PFSK-1 (cell line): ENCODE data around the gene NXPE3.

Source experiments
- FOXP2 ChIP-seq: optimal IDR thresholded peaks from 2 replicates; pipeline ENCODE3; 2011; ENCODE audit warnings: borderline replicate concordance, control low read depth, inconsistent platforms; ENCODE audit not compliant: insufficient read depth; ENCODE audit errors: extremely low read length, extremely low read depth
- POLR2AphosphoS5 ChIP-seq: IDR thresholded peaks from 2 replicates; pipeline ENCODE4 v1.6.1; 2012; ENCODE audit warnings: low read depth, mild to moderate bottlenecking, control low read depth, low read length, moderate library complexity
- REST ChIP-seq, 2 experiments: IDR thresholded peaks; 2 replicates each; pipeline versions ENCODE4 v1.6.1 to v1.8.0; 2011 to 2012; ENCODE audit warnings: low read depth in 2 of 2, low read length in 2 of 2, control low read depth in 1 of 2, inconsistent platforms in 1 of 2, mild to moderate bottlenecking in 1 of 2, moderate library complexity in 1 of 2; ENCODE audit not compliant: insufficient read depth in 1 of 2
- SIN3A ChIP-seq: IDR thresholded peaks from 2 replicates; pipeline ENCODE4 v1.6.1; 2012; ENCODE audit warnings: mild to moderate bottlenecking, low read length, moderate library complexity, borderline replicate concordance; ENCODE audit not compliant: insufficient read depth
- TAF1 ChIP-seq: IDR thresholded peaks from 2 replicates; pipeline ENCODE4 v1.6.1; 2012; ENCODE audit warnings: low read length, control low read depth, borderline replicate concordance; ENCODE audit not compliant: insufficient read depth

The NXPE3 gene

GRCh38 chr3:101801174-101801573 is 22.2 kb downstream of the NXPE3 start:
- TF ChIP-seq TAF1 (no peak), POLR2AphosphoS5 (no peak), REST (IDR thresholded peaks at IDR 0.05; ENCODE audit: insufficient read depth in 1 of 2, low read depth in 2 of 2, low read length in 2 of 2) (no peak), FOXP2 (no peak), SIN3A (no peak)

DNA sequence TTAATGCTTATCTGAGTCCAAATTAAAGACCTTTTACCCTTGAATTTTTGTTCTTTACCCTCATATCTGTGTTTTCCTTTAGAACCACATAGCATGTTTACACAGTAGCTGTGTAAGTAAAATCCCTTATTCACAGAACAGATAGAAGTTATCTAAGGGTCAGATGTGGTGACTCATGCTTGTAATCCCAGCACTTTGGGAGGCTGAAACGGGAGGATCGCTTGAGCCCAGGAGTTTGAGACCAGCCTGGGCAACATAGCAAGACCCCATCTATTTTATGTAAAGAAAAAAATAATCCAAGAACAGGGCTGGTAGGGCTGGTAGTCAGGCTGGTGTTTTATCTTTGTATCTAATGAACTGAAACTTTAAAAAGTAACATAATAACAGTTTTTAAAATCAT is 23.2 kb downstream of the NXPE3 start:
- TF ChIP-seq SIN3A (no peak), REST (IDR thresholded peaks at IDR 0.05; ENCODE audit: insufficient read depth in 1 of 2, low read depth in 2 of 2, low read length in 2 of 2) (no peak), POLR2AphosphoS5 (no peak), FOXP2 (no peak), TAF1 (no peak)

DNA sequence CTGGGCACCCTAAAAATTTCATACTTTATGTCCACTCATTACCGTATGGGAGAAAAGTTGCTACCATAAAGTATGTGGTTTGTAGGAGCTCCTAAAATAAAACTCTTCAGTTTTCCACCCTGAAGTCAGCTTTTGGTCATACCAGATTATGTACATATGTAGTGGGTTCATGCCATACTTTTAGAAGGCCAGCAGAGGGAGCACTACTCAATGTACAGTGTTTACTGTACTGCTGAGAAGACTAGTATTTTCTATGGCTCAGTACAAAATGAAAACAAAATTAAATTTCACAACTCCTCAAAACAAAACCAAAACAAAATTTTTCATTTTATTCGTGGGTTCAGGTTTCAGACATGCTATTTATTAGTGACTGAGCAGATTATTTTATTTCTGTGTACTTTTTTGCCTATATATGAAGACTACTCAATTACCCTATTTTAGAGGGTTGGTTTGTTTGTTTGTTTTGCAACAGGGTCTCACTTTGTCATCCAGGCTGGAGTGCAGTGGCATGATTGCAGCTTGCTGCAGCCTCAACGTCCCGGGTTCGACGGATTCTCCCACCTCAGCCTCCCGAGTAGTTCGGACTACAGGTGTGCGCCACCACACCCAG is 24.3 kb downstream of the NXPE3 start:
- TF ChIP-seq FOXP2: no peak
- TF ChIP-seq POLR2AphosphoS5: no peak
- TF ChIP-seq SIN3A: no peak
- no peak for TF ChIP-seq TAF1
- TF ChIP-seq REST (IDR thresholded peaks at IDR 0.05; ENCODE audit: insufficient read depth in 1 of 2, low read depth in 2 of 2, low read length in 2 of 2): no peak

DNA sequence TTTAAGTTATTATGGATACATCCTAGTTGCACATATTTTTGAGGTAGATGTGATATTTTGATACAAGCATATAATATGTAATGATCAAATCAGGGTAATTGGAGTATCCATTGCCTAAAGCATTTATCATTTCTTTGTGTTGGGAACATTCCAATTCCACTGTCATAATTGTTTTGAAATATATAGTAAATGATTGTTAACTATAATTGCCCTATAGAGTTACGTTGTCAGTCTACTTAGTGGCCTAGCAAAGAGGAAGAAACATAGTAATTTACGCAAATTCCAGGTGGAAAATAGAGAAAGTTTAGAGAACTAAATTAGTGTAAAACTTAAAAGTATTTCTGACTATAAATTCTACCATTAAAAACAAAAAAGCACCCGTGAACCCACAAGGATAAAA is 24.9 kb downstream of the NXPE3 start:
- TF ChIP-seq REST (IDR thresholded peaks at IDR 0.05; ENCODE audit: insufficient read depth in 1 of 2, low read depth in 2 of 2, low read length in 2 of 2) (no peak), FOXP2 (no peak), SIN3A (no peak), TAF1 (no peak), POLR2AphosphoS5 (no peak)
